ENCODE data around the gene MLEC.

DNA sequence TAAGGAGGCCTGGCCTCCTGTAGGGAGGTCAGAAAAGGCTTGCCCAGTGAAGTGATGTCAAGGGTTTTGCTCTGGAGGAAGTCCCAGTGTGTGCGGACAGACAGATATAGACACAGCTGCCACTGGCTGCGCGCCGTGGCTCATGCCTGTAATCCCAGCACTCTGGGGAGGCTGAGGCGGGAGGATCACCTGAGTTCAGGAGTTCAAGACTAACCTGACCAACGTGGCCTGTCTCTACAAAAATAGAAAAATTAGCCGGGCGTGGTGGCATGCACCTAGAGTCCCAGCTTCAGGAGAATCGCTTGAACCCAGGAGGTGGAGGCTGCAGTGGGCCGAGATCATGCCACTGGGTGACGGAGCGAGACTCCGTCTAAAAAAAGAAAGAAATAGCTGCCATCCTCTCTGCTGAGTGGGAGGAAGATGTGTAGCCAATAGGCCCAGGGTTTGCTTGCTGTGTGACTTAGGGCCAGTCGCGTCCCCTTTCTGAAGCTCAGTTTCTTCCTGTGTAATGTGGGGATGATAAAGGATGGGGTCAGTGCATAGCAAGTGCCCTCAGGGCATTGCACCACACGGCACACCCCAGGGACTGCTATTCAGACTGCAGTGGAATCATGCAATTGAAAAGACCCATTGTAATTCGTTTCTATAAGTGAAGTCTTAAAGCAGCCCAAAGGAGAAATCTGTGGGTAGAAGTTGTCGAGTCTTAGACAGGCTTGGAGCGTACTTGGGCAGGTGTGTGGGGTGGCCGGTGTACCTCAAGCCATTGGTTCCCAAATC lies 18.7 kb upstream of the MLEC start:
- no peak for TF ChIP-seq CTCF (IDR thresholded peaks at IDR 0.05; ENCODE audit: low read depth, low read length, poor library complexity, severe bottlenecking)
- TF ChIP-seq EZH2phosphoT487 (IDR thresholded peaks at IDR 0.05; ENCODE audit: borderline replicate concordance, low read length) = no peak
